ENCODE data around the gene ADAM15. TPM values are rescaled to one million over a fixed set of nuclear protein-coding genes. Genes with fewer than 3 reads are reported as not detected.

ADAM15 gene
- total RNA-seq, 1 experiment from 2014 or later = 30.6 TPM

GRCh38 chr1:155104605-155105534, 53.8 kb downstream of the ADAM15 start:
- no peak for TF ChIP-seq CTCF (conservative IDR thresholded peaks at IDR 0.05)

More at GRCh38 chr1:155104605-155105534, 53.8 kb downstream of the ADAM15 start:
- no peak for DNase-seq
- H3K36me3 Mint-ChIP-seq (ENCODE audit: insufficient read depth in 1 of 3, low read depth in 3 of 3) = no peaks in the 10 kb centered on the region
- no peak overlapping the region; a peak in 1 of 5 replicates for H3K4me3 Mint-ChIP-seq
- H3K27me3 Mint-ChIP-seq (ENCODE audit: low read depth) = peaks cover 53% of the 10 kb centered on the region
- Histone ChIP-seq H2AK5ac (ENCODE audit: insufficient read length, low read length) (no peak overlapping the region), H3K23me2 (ENCODE audit: insufficient read length, low read depth, low read length, poor library complexity, severe bottlenecking) (no peaks in the 10 kb centered on the region), H4K91ac (ENCODE audit: insufficient read length, low read depth, low read length) (no peak overlapping the region), H4K20me1 (ENCODE audit: control insufficient read depth, insufficient read depth, insufficient read length) (no peaks in the 10 kb centered on the region), H3T11ph (ENCODE audit: low read length) (no peak overlapping the region), H4K8ac (replicated peaks; ENCODE audit: insufficient read length, low read depth, low read length) (no peak overlapping the region), H3K9ac (ENCODE audit: extremely low read depth, insufficient read length, low read length) (no peak overlapping the region), H2AFZ (ENCODE audit: low read length) (no peak overlapping the region), H3K4me2 (ENCODE audit: insufficient read depth, insufficient read length, low read length) (no peak overlapping the region), H3K4ac (ENCODE audit: low read depth, low read length) (no peak overlapping the region), H2BK15ac (ENCODE audit: low read depth, low read length) (no peak overlapping the region), H3K4me1 (ENCODE audit: insufficient read depth, low read length) (no peaks in the 10 kb centered on the region), H3K27ac (ENCODE audit: insufficient read length, low read depth, low read length) (no peak overlapping the region), H2BK20ac (ENCODE audit: low read depth, low read length, poor library complexity, severe bottlenecking) (no peak overlapping the region), H4K5ac (ENCODE audit: insufficient read length, low read depth, low read length) (no peak overlapping the region), H3K27me3 (ENCODE audit: insufficient read depth, low read length) (no peaks in the 10 kb centered on the region), H3K23ac (ENCODE audit: insufficient read length, low read depth, low read length) (no peak overlapping the region), H2BK120ac (ENCODE audit: low read depth, low read length, poor library complexity, severe bottlenecking) (no peak overlapping the region), H3K14ac (ENCODE audit: insufficient read depth, low read length) (no peak overlapping the region), H3K18ac (ENCODE audit: insufficient read length, low read depth, low read length) (no peak overlapping the region), H3K79me1 (ENCODE audit: insufficient read depth, low read depth, low read length, poor library complexity, severe bottlenecking) (no peaks in the 10 kb centered on the region), H3K79me2 (ENCODE audit: insufficient read depth, low read length) (no peaks in the 10 kb centered on the region), H3K9me3 (ENCODE audit: control insufficient read depth, low read depth, low read length) (no peaks in the 10 kb centered on the region), H2BK5ac (ENCODE audit: insufficient read length, low read length) (no peak overlapping the region), H2BK12ac (ENCODE audit: insufficient read length, low read depth, low read length) (no peak overlapping the region), H3K56ac (ENCODE audit: insufficient read length, low read depth, low read length) (no peak overlapping the region)
- WGBS (ENCODE audit: extremely low coverage, insufficient read length, low lambda C conversion rate) = no CpG with 5 or more reads among the region's 7 CpGs
- H3K27ac Mint-ChIP-seq = no peak overlapping the region
- H3K9me3 Mint-ChIP-seq = no peaks in the 10 kb centered on the region
- no peaks in the 10 kb centered on the region for H3K4me1 Mint-ChIP-seq
